Naive thymus-derived CD4-positive, alpha-beta T cell (primary cell): Measurements from ENCODE around the gene SUB1. TPM values are rescaled to one million over a fixed set of nuclear protein-coding genes. Genes with fewer than 3 reads are reported as not detected.
"Not testable (repeated sequence)": the region's sequence is repeated elsewhere in the genome, so short reads cannot be mapped to it uniquely, and the experiment has no call there.

Experiments
- ATAC-seq: fragments of 150-1000 bp; cut with Tn5 transposase; 2 replicates; pipeline ENCODE4 v1.10.0; 2021; ENCODE audit warnings: mild to moderate bottlenecking, moderate library complexity
- CTCF ChIA-PET: fragments of 350-600 bp; sonication (Branson Sonifier 250); formaldehyde crosslinking; loops from one replicate; lab custom pipeline; 2021; ENCODE audit warnings: antibody characterized with exemption; lab: Charles Lee
- POLR2A ChIA-PET: fragments of 350-600 bp; sonication (Branson Sonifier 250); formaldehyde crosslinking; loops from one replicate; lab custom pipeline; 2021; ENCODE audit warnings: antibody characterized with exemption, inconsistent platforms; lab: Charles Lee
- DNase-seq, 9 donors: peaks; one replicate each; pipeline versions ENCODE4 v3.0.0 to v3.0.0-alpha.2; 2020 to 2022; ENCODE audit warnings: mixed read lengths in 1 of 9
- H3K27ac ChIP-seq: one replicate; pipeline ENCODE4 v1.7.0; 2013; ENCODE audit warnings: mild to moderate bottlenecking, low read depth, low read length, moderate library complexity
- H3K27me3 ChIP-seq, 2 donors: one replicate each; pipeline ENCODE4 v1.7.0; 2013; ENCODE audit warnings: low read length in 2 of 2, mild to moderate bottlenecking in 2 of 2, moderate library complexity in 2 of 2; ENCODE audit not compliant: control insufficient read depth in 2 of 2, insufficient read depth in 2 of 2
- H3K36me3 ChIP-seq, 3 experiments: 1 replicate in 2 of 3; 2 replicates in 1 of 3; pipeline ENCODE4 v1.7.0; 2013; ENCODE audit warnings: low read length in 3 of 3, mild to moderate bottlenecking in 3 of 3, moderate library complexity in 1 of 3; ENCODE audit not compliant: insufficient read depth in 3 of 3, control insufficient read depth in 2 of 3
- H3K4me1 ChIP-seq, 2 donors: one replicate each; pipeline ENCODE4 v1.7.0; 2013; ENCODE audit warnings: low read length in 2 of 2, mild to moderate bottlenecking in 2 of 2, moderate library complexity in 1 of 2; ENCODE audit not compliant: control insufficient read depth in 2 of 2, insufficient read depth in 2 of 2
- H3K4me3 ChIP-seq: 2 replicates; pipeline ENCODE4 v1.7.0; 2013; ENCODE audit warnings: mild to moderate bottlenecking, low read length
- H3K9me3 ChIP-seq, 3 experiments: 1 replicate in 2 of 3; 2 replicates in 1 of 3; pipeline ENCODE4 v1.7.0; 2013; ENCODE audit warnings: low read length in 3 of 3; ENCODE audit not compliant: control insufficient read depth in 2 of 3
- H3K27ac Mint-ChIP-seq, 9 donors: one replicate each; pipeline ENCODE4 v1.8.0; 2020 to 2022; ENCODE audit warnings: mixed read lengths in 9 of 9, mild to moderate bottlenecking in 8 of 9, moderate library complexity in 5 of 9, inconsistent platforms in 2 of 9
- H3K27me3 Mint-ChIP-seq, 5 donors: one replicate each; pipeline ENCODE4 v1.8.0; 2021 to 2022; ENCODE audit warnings: mixed read lengths in 5 of 5, mild to moderate bottlenecking in 1 of 5
- H3K36me3 Mint-ChIP-seq, 5 donors: one replicate each; pipeline ENCODE4 v1.8.0; 2020 to 2022; ENCODE audit warnings: mixed read lengths in 5 of 5, mild to moderate bottlenecking in 3 of 5, inconsistent platforms in 1 of 5
- H3K4me1 Mint-ChIP-seq, 7 donors: one replicate each; pipeline ENCODE4 v1.8.0; 2020 to 2022; ENCODE audit warnings: mixed read lengths in 7 of 7, mild to moderate bottlenecking in 3 of 7, inconsistent platforms in 1 of 7
- H3K4me3 Mint-ChIP-seq, 10 donors: one replicate each; pipeline ENCODE4 v1.8.0; 2020 to 2022; ENCODE audit warnings: mild to moderate bottlenecking in 10 of 10, mixed read lengths in 10 of 10, moderate library complexity in 6 of 10, inconsistent platforms in 2 of 10
- H3K9me3 Mint-ChIP-seq, 11 donors: one replicate each; pipeline ENCODE4 v1.8.0; 2020 to 2022; ENCODE audit warnings: mixed read lengths in 11 of 11, mild to moderate bottlenecking in 4 of 11, inconsistent platforms in 1 of 11, moderate library complexity in 1 of 11
- intact Hi-C, 2 donors: fragments of 100-400 bp; cut with micrococcal nuclease; formaldehyde crosslinking; loops; one replicate each; pipeline ENCODE4 v1.15.1; 2023
- polyA plus RNA-seq, 2 donors: library from polyadenylated mRNA; unstranded; fragments of 300-500 nt; fragmentation: Illumina TruSeq; gene quantifications; one replicate each; pipeline ENCODE4 v1.2.3, GENCODE V29; 2021
- total RNA-seq, 6 experiments: library from RNA in 5 of 6; stranded (reverse) in 5 of 6; gene quantifications; 1 replicate in 5 of 6; 2 replicates in 1 of 6; pipeline ENCODE4 v1.2.3 and lab custom pipeline; 2021 to 2026

The SUB1 gene
- total and polyA plus RNA-seq, 7 experiments from 2014 or later, result 187 to 571 (median 304) TPM

- Histone ChIP-seq H3K36me3 (no peaks in the 10 kb centered on the region), H3K9me3 (no peaks in the 10 kb centered on the region), H3K27ac (no peak overlapping the region), H3K27me3 (no peaks in the 10 kb centered on the region), H3K4me3 (no peak overlapping the region), H3K4me1 (no peaks in the 10 kb centered on the region)
- Mint-ChIP-seq H3K36me3 (peaks cover 0 to 6% (median 0%) of the 10 kb centered on the region in 5 donors), H3K9me3 (no peaks in the 10 kb centered on the region), H3K27me3 (peaks cover 0 to 6% (median 4%) of the 10 kb centered on the region in 5 donors), H3K4me1 (no peaks in the 10 kb centered on the region), H3K4me3 (no peak overlapping the region), H3K27ac (no peak overlapping the region)
- POLR2A ChIA-PET, result no interaction called here
- ATAC-seq (no peak), DNase-seq (no peak)
- intact Hi-C loops, result no loop called here
- CTCF ChIA-PET, result no interaction called here
Measured at GRCh38 chr5:32625547-32625946, 40.2 kb downstream of the SUB1 start.

- no peaks in the 10 kb centered on the region for H3K27me3 ChIP-seq
- ChIA-PET POLR2A (no interaction called here), CTCF (no interaction called here)
- H3K9me3 ChIP-seq, result no peaks in the 10 kb centered on the region
- H3K27ac ChIP-seq, result no peak overlapping the region
- Mint-ChIP-seq H3K36me3 (no peaks in the 10 kb centered on the region), H3K9me3 (no peaks in the 10 kb centered on the region), H3K4me3 (no peak overlapping the region), H3K27ac (no peak overlapping the region), H3K4me1 (no peaks in the 10 kb centered on the region), H3K27me3 (peaks cover 0 to 6% (median 4%) of the 10 kb centered on the region in 5 donors)
- no peaks in the 10 kb centered on the region for H3K4me1 ChIP-seq
- no peak for DNase-seq
- intact Hi-C loops, result no loop called here
- no peak overlapping the region for H3K4me3 ChIP-seq
- no peak for ATAC-seq
- no peaks in the 10 kb centered on the region for H3K36me3 ChIP-seq
Measured at GRCh38 chr5:32627219-32627870, 42.0 kb downstream of the SUB1 start.

DNA sequence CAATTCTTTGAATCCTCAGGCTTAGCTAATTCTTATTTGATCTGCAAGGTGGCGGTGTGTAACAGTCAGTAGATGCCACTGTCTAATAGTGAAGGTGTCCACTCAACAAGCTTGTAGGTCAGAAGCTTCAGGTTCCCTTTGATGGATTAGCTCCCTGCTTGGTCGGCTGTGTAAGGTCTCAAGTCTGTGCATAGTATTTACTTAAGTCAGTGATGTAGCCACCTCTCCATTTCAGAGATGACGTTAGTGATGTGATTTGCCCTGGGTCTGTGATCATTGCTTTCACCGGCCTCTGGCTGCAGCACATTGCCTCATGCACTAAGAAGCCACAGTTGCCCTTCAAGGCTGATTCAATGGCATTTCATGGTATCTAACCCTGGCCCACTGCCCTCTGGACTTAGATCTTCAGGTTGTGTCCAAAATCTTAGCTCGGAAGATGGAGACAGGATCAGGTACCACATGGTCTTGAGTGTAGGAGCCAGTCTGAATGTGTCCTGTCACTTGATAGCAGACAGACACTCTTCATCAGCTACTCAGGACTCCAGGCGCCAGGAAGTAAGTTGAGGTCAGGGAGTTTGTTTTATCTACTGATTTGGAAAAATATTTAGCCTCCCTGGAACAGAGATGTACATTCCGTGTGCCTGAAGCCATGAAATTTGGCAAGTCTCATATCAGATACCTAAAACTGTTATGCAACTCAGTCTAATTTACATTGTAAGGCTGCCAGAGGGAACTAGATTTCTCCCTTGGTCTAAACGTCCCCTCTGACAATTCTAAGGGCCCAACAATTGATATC is 42.9 kb downstream of the SUB1 start:
- H3K4me1 Mint-ChIP-seq, result no peaks in the 10 kb centered on the region
- ChIA-PET POLR2A (no interaction called here), CTCF (no interaction called here)
- H3K4me3 Mint-ChIP-seq, result no peak overlapping the region
- H3K36me3 Mint-ChIP-seq, result no peaks in the 10 kb centered on the region
- Histone ChIP-seq H3K9me3 (no peaks in the 10 kb centered on the region), H3K27ac (no peak overlapping the region), H3K27me3 (no peaks in the 10 kb centered on the region), H3K4me1 (no peaks in the 10 kb centered on the region), H3K4me3 (no peak overlapping the region), H3K36me3 (no peaks in the 10 kb centered on the region)
- no peak overlapping the region for H3K27ac Mint-ChIP-seq
- no peaks in the 10 kb centered on the region for H3K9me3 Mint-ChIP-seq
- peaks cover 0 to 6% (median 4%) of the 10 kb centered on the region in 5 donors for H3K27me3 Mint-ChIP-seq
- DNase-seq (no peak), ATAC-seq (no peak)
- intact Hi-C loops, result no loop called here

DNA sequence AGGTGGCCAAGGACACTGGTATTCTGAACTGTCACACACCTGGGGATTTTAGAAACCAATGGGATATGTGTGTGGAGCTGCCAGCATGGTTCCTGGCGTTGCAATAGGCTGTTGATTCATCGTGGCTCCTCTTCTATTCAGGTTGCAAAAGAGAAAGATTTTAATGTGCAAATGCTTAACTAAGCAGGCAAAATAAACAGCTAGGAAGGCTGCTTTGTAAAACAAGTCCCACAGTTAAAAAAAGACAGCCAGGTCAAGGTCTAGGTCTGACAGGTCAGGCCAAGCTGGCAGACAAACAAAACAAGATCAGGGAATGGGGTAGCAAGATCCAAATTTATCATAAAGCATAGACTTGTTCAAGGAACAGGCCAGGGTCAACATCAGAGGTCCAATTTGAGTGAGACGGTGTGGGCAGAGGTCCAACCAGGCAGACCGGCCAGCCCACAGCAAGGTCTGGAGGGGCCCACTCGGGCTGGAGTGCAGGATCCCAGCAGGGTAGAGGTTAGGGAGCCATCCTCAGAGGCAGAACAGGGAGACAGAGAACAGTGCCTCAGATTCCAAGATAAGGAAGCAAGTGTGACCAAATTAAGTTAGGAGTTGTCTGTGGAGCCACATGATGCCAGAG is 45.6 kb downstream of the SUB1 start:
- POLR2A ChIA-PET, result no interaction called here
- Histone ChIP-seq H3K4me3 (no peak overlapping the region), H3K36me3 (no peaks in the 10 kb centered on the region), H3K9me3 (no peaks in the 10 kb centered on the region), H3K4me1 (no peaks in the 10 kb centered on the region), H3K27ac (no peak overlapping the region), H3K27me3 (no peaks in the 10 kb centered on the region)
- DNase-seq, result no peak
- CTCF ChIA-PET, result no interaction called here
- Mint-ChIP-seq H3K27me3 (peaks cover 0 to 5% (median 3%) of the 10 kb centered on the region in 5 donors), H3K4me3 (no peak overlapping the region), H3K27ac (no peak overlapping the region), H3K4me1 (peaks cover 0 to 2% (median 0%) of the 10 kb centered on the region in 7 donors), H3K36me3 (no peaks in the 10 kb centered on the region), H3K9me3 (no peaks in the 10 kb centered on the region)
- intact Hi-C loops, result no loop called here
- ATAC-seq, result no peak

DNA sequence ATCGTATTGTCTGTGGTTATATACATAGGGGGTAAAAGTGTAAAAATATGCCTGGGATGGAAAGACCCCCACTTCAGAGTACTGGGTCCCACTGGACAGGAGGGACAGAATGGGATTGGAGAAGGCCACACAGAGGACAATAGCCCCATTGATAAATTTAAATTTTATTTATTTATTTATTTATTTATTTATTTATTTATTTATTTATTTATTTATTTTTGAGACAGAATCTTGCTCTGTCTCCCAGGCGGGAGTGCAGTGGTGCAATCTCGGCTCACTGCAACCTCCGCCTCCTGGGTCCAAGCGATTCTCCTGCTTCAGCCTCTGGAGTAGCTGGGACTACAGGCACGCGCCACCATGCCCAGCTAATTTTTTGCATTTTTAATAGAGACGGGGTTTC is 47.7 kb downstream of the SUB1 start:
- H3K9me3 Mint-ChIP-seq, result not testable (repeated sequence)

GRCh38 chr5:32638309-32638708 is 53.0 kb downstream of the SUB1 start:
- H3K9me3 Mint-ChIP-seq, result no peaks in the 10 kb centered on the region
- peaks cover 0 to 7% (median 2%) of the 10 kb centered on the region in 7 donors for H3K4me1 Mint-ChIP-seq
- H3K27me3 Mint-ChIP-seq, result peaks cover 0 to 3% (median 0%) of the 10 kb centered on the region in 5 donors
- no peak overlapping the region for H3K27ac ChIP-seq
- intact Hi-C loops, result no loop called here
- no peak for ATAC-seq
- ChIA-PET CTCF (no interaction called here), POLR2A (no interaction called here)
- no peak overlapping the region for H3K4me3 ChIP-seq
- H3K9me3 ChIP-seq, result no peaks in the 10 kb centered on the region
- H3K36me3 Mint-ChIP-seq, result no peaks in the 10 kb centered on the region
- H3K27ac Mint-ChIP-seq, result peak overlapping the region in 1 of 9 donors; percentile 9
- H3K4me1 ChIP-seq, result no peaks in the 10 kb centered on the region
- no peaks in the 10 kb centered on the region for H3K27me3 ChIP-seq
- H3K36me3 ChIP-seq, result no peaks in the 10 kb centered on the region
- no peak for DNase-seq
- no peak overlapping the region for H3K4me3 Mint-ChIP-seq

More for the DNA sequence above, 47.7 kb downstream of the SUB1 start:
- H3K27ac ChIP-seq, H3K36me3 Mint-ChIP-seq, H3K27ac Mint-ChIP-seq, CTCF ChIA-PET, H3K36me3 ChIP-seq, H3K4me3 Mint-ChIP-seq, H3K4me3 ChIP-seq, POLR2A ChIA-PET, ATAC-seq, H3K4me1 ChIP-seq, H3K9me3 ChIP-seq, H3K27me3 Mint-ChIP-seq, H3K27me3 ChIP-seq, intact Hi-C loops, DNase-seq, H3K4me1 Mint-ChIP-seq: not testable (repeated sequence)
